CD4-positive, alpha-beta T cell treated with Interleukin-15 for 1 hour (primary cell): ENCODE measurements around the gene YIPF7.

Experiments used
- DNase-seq: peaks from one replicate; pipeline ENCODE4 v3.0.0-alpha.2; 2020

YIPF7 gene

DNA sequence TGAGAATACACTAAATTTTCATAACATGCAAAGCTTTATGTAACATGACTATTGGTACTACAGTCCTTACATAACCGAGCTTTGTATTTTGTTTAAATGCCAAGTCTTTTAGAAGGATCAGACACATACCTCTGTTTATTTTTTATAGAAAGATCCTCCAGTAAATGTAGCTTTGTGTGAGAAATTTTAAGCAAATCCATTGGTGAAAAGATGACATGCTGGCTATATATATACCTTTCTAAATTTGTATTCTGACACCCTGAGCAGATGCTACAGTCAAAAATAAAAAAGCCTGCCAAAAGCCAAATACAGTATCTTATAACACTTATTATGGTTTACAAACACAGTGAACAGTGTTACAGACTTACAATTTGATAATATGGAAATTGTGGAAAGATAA is at the start of gene YIPF7:
TSS of gene YIPF7 (minus strand) at position 201 of the 400 bp plus-strand sequence. CDS start 1,525 bp downstream, outside the sequence.
- DNase-seq: no peak

DNA sequence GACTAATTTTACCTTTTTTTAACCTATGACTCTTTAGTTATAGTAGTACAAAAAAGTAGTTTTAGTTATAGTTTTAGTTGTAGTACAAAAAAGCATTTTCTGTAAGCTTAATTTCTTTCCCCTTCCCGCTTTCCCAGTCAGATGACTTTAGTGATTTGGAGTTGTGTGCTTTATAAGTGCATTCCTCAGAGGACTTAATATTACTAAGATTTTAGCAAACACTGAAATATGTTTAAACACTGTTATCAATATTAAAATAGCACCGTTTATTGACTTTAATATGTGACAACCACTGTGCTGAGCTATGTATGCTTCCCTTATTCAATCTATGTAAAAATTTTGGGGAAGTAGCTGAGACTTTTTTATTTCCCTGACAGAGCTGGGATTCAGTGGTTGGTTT is 49.6 kb upstream of the YIPF7 start:
- DNase-seq: no peak

DNA sequence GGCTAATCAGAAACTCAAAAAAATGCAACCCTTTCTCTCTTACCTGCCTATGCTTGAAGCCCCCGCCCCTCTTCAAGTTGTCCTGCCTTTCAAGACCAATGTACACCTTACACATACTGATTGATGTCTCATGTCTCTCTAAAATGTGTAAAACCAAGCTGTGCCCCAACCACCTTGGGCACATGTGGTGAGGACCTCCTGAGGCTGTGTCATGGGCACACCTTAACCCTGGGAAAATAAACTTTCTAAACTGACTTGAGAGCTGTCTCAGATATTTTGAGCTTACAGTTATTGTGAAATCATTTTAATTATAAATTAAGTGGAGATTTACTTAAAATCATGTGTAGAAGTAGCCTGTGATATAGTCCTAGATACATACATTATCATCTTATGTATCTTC is 49.0 kb upstream of the YIPF7 start:
- no peak for DNase-seq

DNA sequence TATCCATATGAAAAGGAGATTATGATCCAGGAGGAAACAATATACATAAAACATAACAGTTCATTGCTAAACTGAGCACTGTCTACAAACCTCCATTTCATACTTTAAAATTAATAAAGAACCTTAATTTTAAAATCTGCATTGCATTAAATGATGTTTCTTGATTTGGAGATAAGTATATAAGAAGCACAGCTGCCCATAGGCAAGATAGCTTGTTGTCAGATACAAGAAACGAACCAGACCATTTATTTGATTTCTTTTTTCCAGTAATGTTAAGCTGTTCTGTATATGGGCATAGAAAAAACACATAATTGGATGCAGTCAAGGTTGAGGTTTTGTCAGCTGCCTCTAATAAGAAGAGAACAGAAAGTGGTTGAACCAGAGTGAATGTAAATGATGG is 33.2 kb upstream of the YIPF7 start:
- no peak for DNase-seq

DNA sequence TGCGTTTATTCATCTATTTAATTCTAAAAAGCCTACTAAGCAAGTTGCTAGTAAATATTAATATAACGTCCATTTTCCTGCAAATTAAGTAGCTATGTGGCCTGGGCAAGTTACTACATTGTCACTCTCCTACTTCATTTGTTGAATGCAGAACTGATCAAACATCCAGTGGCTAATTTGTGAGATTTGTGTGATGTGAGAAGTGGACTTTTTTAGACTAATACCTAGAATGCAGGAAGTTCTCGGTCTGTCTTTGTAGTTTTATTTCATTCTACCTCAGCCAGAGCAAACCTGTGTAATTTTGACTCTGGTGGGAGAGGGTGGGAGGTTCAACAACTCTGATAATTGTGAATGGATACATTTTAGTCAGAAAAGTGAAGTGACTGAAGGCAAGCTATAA is 27.6 kb upstream of the YIPF7 start:
- DNase-seq: no peak

DNA sequence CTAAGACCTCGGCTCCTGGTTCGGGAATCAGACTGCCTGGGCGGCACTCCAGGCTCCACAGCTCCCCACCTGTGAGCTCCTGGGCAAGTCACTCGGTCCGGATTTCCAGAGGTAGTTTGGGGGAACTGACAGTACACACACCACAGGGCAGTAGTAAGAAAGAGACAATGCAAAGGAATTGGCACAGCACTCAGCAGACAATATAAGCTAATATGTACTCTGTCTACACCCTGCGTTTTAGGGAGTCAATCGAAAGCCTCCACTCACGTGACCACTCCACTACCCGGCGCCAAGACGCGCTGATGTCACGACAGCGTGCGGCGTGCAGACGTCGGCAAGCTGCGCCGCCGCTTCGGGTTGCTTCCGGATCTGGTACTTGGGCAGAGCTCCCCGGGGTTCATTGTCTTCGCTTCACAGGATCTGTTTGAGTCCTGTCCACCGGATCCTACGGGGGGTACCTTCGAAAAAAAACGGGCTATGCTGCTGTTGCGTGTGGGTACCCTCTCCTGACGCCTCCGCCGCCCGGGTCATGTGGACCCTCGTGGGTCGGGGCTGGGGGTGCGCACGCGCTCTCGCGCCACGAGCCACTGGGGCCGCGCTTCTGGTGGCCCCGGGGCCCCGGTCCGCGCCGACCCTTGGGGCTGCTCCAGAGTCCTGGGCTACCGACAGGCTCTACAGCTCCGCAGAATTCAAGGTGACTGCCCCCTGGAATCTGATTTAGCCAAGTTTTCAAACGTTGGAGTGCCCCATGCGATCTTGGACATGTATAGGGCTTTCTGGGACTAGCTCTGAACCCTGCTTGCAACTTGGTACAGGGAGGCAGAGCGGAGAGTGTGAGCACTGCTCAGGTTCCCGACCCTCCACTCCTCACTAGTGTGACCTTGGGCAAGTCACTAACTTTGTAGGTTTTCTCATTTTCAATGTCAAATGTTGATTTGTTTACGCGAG is 26.9 kb upstream of the YIPF7 start, which contains the start of gene GUF1:
TSS of gene GUF1 (plus strand) at position 327 of the 948 bp plus-strand sequence. CDS start at position 530, 203 bp downstream.
- peak; percentile 89 for DNase-seq

DNA sequence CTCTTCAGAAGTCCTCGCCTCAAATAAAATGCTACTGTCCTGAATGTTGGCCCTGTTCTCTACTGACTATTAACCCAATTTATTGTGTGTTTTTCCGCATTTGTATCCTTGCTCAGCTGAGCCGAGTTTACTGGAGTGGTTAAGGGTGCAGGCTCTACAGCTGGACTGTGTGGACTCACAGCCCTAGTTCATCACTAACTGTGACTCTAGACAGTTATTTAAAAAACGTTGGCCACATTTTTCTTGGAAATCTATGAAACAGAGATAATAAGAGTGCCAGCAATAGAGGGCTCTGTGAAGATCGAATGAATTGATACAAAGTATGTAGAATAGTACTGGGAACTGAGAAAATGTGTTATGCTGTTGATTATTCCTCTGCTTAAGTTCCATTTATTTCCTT is 23.9 kb upstream of the YIPF7 start:
- no peak for DNase-seq

DNA sequence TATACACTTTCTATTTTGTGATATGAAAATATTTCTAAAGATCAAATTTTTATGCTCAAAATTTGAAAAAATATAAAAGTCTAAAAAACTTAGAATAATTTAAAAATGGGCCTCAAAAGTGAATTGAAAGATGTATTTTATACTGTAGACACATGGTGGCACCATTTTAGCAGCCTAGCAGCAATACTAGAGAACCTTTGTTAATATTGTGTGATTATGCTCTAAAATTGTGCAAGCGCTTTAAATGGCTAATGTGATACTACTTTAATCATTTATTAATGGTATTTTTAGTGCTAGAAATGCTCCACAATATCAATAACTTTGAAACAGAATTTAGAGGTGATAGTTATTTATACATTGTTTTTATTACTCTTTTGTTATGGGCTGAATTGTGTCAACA is 23.0 kb upstream of the YIPF7 start:
- no peak for DNase-seq

DNA sequence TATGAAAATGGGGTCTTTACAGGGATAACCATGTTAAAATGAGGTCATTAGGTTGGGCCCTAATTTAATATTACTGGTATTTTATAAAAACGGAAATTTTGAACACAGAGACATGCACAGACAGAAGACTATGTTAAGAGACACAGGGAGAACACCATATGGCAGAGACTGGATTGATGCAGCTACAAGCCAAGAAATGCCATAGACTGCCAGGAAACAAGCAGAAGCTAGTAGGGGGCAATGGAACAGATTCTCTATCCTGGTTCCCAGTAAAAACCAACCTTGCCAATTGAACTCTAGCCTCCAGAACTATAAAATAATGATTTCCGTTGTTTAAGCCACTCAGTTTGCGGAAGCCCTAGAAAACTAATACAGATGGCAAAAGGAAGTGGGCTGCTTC is 20.2 kb upstream of the YIPF7 start:
- DNase-seq: no peak

DNA sequence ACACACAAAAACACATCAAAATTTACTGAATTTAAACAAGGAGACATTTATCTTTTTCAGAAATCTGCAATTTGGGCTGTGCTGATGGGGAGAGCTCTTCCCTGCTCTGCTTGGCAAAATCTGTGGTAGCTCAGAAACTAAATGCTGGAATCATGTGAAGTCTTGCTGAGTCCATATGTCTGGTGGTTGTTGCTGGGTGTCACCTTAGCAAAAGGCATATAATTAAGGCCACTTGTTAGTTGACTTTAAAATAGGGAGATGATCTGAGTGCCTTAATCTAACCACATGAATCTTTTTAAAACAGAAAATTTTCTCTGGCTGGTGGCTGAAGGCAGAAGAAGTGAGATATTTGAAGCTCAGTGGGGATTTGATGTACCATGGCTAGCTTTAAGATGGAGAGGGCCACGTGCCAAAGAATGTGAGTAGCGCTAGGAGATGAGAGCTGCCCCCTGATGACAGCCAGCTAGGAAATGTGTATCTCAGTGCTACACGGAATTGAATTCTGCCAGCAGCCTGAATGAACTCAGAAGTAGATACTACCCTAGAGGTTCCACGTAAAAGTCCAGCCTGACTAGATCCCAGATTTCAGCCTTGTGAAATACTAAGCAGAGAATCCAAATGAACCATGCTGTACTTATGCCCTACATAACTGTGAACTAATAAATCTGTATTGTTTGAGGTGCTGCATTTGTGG is 19.2 kb upstream of the YIPF7 start:
- DNase-seq: no peak

DNA sequence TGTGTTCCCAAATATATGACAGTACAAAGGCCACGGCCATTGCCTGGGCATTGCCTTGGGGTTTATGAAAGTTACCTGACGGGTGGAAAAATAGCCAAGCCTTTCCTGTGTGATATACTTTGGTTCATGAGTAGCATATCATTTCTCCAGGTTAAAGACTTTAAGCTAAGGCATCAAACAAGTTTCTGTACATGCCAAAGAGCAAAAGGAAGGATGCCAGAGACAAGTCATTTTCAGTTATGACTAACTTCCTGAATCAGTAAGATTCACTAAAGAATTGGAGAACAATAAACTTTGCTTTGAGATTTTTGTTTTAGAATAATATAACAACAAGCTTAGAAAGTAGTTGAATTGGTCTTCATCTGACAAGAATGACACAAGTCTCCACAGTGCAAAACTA is 17.1 kb upstream of the YIPF7 start:
- no peak for DNase-seq

DNA sequence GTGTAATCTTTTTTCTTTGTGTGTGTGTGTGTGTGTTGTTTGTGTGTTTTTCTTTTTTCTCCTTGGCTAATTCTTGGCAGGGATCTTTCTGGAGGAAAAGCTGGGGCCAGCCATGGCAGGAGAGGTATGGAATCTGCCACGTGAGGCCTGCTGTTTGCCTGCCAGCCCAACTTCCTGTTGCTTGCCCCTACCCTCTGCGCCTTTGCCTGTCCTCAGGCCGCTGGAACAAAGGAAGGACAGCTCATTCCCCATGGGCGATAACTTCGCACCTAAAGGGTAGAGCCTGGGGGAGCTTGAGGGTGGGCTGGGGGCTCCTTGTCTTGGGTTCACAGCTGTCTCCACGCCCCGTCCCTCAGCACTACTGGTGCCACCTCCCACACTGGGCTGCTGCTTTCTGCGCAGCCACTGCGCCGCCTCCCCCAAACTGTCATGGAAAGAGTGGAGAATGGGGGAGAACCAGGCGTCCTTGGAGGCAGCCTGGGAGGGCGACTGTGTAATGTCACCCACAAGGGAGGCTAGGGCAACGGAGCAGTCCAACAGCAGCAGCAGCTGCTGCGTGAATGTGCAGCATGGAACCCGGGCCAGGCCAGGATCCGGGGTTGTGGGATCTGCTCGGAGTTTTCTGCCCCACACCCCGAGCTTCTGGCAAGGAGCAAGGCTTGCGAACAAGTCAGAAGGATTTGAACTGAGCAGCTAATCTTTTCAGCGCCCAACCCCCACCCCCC is 12.3 kb upstream of the YIPF7 start:
- no peak for DNase-seq

DNA sequence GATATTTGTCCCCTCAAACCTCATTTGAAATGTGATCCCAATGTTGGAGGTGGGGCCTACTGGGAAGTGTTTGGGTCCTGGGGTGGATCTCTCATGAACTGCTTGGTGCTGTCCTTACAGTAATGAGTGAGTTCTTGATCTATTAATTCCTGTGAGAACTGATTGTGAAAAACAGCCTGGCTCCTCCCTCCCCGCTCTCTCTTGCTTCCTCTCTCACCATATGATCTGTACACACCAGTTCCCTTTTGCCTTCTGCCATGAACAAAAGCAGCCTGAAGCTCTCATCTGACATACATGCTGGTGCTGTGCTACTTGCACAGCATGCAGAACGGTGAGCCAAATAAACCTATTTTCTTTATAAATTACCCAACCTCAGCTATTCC is 11.2 kb upstream of the YIPF7 start:
- DNase-seq: no peak

DNA sequence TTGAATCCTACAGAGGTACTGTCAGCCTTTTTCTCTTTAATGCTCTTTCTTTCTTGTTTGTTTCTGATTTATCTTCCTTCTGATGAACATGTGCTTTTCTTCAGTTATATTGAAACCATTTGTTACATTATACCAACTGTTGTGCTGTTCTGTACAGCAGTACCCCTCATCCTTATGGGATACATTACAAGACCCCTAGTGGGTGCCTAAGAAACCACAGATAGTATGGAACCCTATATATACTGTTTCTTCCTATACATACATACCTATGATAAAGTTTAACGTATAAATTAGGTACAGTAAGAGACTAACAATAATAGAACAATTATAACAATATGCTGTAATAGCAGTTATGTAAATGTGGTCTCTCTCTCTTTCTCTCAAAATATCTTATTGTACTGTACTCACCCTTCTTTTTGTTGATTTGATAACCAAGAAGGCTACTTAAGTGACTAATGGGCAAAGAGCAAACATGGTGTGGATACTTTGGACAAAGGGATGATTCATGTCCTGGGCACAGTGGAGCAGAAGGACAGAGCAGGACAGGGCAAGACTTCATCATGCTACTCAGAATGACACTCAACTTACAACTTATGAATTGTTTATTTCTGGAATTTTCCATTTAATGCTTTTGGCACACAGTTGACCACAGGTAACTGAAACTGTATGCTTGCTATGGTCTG is 10.7 kb upstream of the YIPF7 start:
- DNase-seq: no peak

DNA sequence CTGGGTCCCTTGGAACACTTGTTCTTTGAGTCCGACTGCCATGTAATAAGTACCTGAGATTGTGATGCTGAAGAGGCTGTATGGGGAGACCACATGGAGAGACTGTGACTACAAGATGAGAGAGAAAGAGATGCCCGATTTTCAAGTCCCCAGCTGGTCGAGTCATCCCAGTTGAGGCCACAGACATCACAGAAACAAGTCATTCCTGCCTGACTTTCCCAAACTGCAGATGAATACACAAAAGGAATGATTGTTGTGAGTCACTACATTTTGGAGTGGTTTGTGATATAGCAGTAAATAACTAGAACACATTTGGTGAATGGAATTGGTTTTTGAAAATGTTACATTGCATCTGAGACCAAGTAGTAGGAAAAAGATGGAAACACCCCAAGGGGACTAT is 9.0 kb upstream of the YIPF7 start:
- no peak for DNase-seq

DNA sequence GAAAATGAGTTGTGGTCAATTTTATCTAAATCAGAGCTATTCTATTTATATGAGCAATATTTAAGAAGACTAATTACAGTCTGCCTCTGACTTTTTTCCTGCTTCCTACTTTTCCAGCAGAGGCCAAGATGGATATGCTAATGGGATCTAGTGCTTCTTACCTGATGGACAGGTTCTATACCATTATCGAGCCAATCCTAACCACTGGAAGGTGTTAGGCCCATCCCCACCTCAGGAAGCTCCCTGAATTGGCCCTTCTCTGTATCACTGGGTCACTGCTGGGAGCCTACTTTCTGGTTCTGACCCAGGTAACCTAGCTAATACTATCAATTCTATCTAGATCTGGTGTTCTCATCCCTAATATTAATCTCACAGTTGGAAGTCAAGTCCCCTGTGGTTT is 577 bp upstream of the YIPF7 start:
- no peak for DNase-seq

DNA sequence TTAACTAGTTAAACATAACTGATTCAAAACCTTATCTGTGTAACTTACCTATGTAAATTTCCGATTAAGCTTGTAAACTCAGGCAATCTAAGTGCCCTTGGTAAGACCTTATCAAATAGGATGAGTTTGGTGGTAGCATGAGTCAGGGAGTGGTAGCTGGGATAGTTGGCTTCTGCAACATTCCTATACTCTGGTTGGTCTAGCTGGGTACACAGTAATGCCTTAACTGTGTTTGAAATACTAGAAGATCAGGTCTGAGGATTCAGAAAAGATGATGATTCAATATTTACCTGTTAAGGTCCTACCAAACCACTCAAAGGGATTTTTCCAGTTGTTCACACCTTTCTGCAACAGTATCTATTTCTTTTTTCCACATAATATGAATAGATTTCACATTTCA is 5.3 kb downstream of the YIPF7 start:
- no peak for DNase-seq

DNA sequence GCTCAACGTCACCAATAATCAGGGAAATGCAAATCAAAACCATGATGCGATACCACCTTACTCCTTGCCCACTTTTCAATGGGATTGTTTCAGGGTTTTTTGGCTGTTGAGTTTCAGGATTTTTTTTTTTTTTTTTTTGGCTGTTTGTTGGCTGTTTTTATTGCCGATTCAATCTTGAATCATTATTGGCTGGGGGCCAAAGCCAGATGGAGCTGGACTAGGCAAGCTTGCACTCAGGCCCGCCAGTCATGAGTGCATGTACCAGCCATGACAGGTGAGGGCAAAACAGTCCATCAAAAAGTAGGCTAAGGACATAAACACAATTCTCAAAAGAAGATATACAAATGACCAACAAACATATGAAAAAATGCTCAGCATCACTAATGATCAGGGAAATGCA is 13.3 kb downstream of the YIPF7 start:
- no peak for DNase-seq

DNA sequence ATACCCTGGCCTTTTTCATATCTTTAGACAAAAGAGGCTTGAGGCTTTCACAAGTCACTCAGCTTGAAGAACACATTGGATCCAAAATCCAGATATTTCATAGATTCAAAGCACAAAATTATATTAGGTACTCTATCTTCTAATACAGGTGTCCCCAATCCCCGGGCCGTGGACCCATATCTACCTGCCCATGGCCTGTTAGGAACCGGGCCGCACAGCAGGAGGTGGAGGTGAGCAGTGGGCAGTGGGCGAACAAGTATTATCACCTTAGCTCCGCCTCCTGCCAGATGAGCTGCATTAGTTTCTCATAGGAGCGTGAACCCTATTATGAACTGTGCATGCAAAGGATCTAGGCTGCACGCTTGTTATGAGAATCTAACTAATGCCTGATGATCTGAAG is 18.7 kb downstream of the YIPF7 start:
- DNase-seq: no peak

DNA sequence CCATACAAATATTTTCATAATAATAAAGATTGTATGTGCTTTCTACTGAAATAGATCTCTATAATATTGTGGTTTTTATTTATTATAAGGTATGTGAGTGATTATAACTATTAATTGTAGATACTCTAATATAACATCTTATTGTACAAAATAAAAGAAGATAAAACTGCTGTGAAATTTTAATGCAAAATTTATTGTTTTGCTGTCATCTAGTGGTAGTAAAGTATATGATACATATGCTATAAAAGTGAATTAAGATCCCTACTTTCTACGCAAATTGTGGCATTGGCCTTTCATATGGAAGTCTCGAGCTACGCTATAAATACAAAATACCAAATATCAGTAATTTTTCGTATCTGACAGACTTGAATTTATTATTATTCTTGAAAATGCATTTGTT is 19.3 kb downstream of the YIPF7 start:
- DNase-seq: no peak

DNA sequence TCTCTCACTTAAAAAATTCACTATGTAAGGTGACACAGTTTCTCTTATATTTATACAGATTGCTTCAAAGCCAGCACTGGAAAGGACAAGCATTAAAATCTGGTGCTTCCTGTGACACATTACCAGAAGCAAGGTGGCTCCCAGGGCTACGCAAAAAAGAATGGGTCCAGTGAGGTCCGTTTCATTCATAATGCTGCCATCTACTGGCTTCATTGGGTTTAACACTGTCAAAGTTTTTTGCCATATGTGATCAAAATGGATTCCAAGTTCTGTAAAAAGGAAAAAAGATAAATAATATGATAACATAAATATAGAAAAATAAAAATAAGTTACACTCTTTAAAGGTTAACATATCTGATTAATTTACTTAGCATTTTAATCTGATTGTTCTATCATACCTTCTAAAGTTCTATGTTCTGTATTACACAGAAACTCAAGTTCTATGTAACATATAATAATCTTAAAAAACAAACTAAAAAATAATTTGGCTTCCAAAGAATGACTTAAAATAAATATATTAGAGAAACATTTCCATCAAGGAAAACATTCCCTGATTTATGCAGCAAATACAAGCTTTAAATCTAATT is 22.1 kb downstream of the YIPF7 start:
- DNase-seq: no peak

DNA sequence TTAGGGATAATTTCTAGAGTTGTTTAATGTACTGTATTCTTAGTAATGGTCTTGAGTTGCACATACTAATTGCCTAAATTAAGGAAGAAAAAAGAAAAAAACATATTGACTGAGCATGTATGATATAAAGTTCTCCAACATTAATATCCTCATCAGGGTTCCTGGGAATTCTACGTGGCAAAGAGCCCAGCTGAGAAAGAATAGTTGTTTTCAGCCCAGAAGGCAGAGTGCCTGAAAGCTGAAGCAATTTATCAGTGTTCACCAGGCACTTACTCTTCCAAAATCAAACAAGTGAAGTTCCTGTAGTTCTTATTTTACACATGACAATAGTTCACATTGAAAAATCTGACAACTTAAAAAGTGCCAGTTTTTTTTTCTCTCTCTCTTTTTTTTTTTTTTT is 27.7 kb downstream of the YIPF7 start:
- no peak for DNase-seq

DNA sequence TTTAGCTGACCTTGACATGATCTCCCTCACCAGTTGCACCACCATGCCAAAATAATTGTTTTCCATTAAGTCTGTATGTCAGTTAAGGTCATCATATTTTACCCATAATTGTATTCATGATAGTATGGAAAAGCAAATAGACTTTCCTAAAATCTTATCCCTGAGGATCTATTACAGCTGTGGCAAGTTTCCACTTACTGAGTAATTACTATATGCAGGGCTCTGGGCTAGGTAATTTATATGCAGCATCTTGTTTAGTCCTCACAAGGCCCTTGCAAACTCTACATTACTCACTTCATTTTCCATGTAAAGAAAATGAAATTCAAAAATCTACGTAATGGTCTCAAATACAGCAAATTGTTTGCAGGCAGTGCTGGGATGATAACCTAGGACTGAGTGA is 34.8 kb downstream of the YIPF7 start:
- no peak for DNase-seq
